Measurements from ENCODE around the gene RPL15.
"Not testable (repeated sequence)": the region's sequence is repeated elsewhere in the genome, so short reads cannot be mapped to it uniquely, and the experiment has no call there.

The RPL15 gene

GRCh38 chr3:23875113-23875725 is 41.7 kb upstream of the RPL15 start:
- TF ChIP-seq Cebpa-rat (IDR thresholded peaks at IDR 0.05), result no peak
- Histone ChIP-seq H3K27ac (no peak overlapping the region), H4K20me1 (peaks cover 80% of the 10 kb centered on the region), H3K27me3 (no peaks in the 10 kb centered on the region), H3K9me3 (peaks cover 35% of the 10 kb centered on the region), H3K36me3 (peaks cover 58% of the 10 kb centered on the region), H3K4me2 (no peak overlapping the region), H3K4me1 (no peaks in the 10 kb centered on the region), H3K9ac (no peak overlapping the region), H3K4me3 (no peak overlapping the region)

GRCh38 chr3:23876923-23877322 is 40.0 kb upstream of the RPL15 start:
- no peak overlapping the region for H3K9ac ChIP-seq
- H3K4me1 ChIP-seq, result peaks cover 5% of the 10 kb centered on the region; the same call in 1 of the 2 replicates
- H4K20me1 ChIP-seq, result peaks cover 96% of the 10 kb centered on the region
- peaks cover 64% of the 10 kb centered on the region for H3K36me3 ChIP-seq
- no peak for TF ChIP-seq Cebpa-rat (IDR thresholded peaks at IDR 0.05)
- no peak overlapping the region for H3K27ac ChIP-seq
- no peak overlapping the region for H3K4me3 ChIP-seq
- no peak overlapping the region for H3K4me2 ChIP-seq
- peaks cover 35% of the 10 kb centered on the region for H3K9me3 ChIP-seq
- no peaks in the 10 kb centered on the region for H3K27me3 ChIP-seq

GRCh38 chr3:23877329-23877980 is 39.5 kb upstream of the RPL15 start:
- Histone ChIP-seq H3K36me3 (peaks cover 69% of the 10 kb centered on the region), H3K27ac (no peak overlapping the region), H3K4me3 (no peak overlapping the region), H4K20me1 (peaks cover 100% of the 10 kb centered on the region), H3K9ac (no peak overlapping the region), H3K27me3 (no peaks in the 10 kb centered on the region), H3K4me2 (no peak overlapping the region), H3K4me1 (peaks cover 5% of the 10 kb centered on the region; the same call in 1 of the 2 replicates), H3K9me3 (peaks cover 41% of the 10 kb centered on the region)
- TF ChIP-seq Cebpa-rat (IDR thresholded peaks at IDR 0.05), result no peak

DNA sequence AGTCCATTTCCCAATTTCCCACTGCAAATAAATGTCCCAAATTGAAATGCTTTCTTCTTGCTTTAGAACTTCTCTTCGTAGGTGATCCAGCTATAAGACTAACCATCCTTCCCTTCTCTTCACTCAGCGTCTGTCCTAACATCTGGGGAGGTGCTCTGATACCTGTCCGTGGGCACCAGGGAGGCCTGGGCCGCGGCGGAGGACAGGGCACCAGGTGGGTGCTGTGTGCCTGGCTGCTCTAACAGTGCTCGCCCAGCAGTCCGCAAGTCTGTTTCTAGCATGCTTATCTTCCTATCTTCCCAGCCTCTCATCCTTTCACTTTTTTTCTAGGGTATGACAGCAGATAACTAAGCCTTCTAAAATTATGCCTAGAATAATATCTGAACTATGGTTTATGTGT is 37.4 kb upstream of the RPL15 start:
- Histone ChIP-seq H3K27ac (no peak overlapping the region), H3K9ac (no peak overlapping the region)

DNA sequence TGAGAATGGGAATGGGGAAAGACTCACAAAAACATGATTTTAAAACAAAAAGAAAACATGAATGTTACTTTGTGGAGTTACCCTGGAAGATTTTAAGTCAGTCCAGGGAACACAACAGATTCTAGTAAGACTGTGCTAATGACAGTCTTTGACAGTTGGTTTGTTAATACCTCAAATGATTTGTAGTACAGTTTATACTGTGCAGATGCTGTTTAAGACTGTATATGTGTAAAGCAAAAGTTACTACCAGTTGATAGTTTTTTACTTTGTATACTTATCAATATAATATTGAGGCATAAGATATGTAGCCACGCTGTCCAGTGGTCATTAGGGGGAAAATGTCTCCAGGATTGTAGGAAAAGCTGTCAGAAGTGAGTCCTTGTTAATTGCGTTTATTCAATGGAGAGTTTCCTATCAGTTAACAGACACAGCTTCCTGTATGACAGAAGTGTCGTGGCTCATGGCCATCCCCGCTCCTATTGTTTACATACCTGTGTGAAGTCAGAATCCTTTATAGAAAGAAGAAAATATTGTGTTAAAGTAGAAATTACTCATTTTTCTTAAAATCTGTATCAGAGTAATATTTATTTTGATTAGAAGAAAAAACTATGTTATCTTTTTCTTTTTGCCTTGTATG is 36.1 kb upstream of the RPL15 start:
- TF ChIP-seq Cebpa-rat (IDR thresholded peaks at IDR 0.05), result no peak
- Histone ChIP-seq H3K27me3 (no peaks in the 10 kb centered on the region), H3K27ac (no peak overlapping the region), H3K4me1 (peaks cover 5% of the 10 kb centered on the region; the same call in 1 of the 2 replicates), H3K4me3 (no peak overlapping the region), H3K9ac (no peak overlapping the region), H3K4me2 (no peak overlapping the region), H3K9me3 (peaks cover 42% of the 10 kb centered on the region), H4K20me1 (peaks cover 100% of the 10 kb centered on the region), H3K36me3 (peaks cover 78% of the 10 kb centered on the region)

More for the DNA sequence above, 37.4 kb upstream of the RPL15 start:
- Histone ChIP-seq H3K9me3 (peaks cover 42% of the 10 kb centered on the region), H3K4me1 (peaks cover 5% of the 10 kb centered on the region; the same call in 1 of the 2 replicates), H3K4me3 (no peak overlapping the region), H3K4me2 (no peak overlapping the region), H4K20me1 (peaks cover 100% of the 10 kb centered on the region), H3K27me3 (no peaks in the 10 kb centered on the region), H3K36me3 (peaks cover 79% of the 10 kb centered on the region)
- no peak for TF ChIP-seq Cebpa-rat (IDR thresholded peaks at IDR 0.05)

GRCh38 chr3:23881993-23882392 is 34.9 kb upstream of the RPL15 start:
- H4K20me1 ChIP-seq, result peaks cover 100% of the 10 kb centered on the region
- H3K4me2 ChIP-seq, H3K27ac ChIP-seq, H3K4me1 ChIP-seq, H3K9ac ChIP-seq, H3K27me3 ChIP-seq, H3K4me3 ChIP-seq: not testable (repeated sequence)
- peaks cover 79% of the 10 kb centered on the region for H3K36me3 ChIP-seq
- H3K9me3 ChIP-seq, result peaks cover 42% of the 10 kb centered on the region

GRCh38 chr3:23882487-23882918 is 34.4 kb upstream of the RPL15 start:
- Histone ChIP-seq H3K27ac (no peak overlapping the region), H3K27me3 (no peaks in the 10 kb centered on the region), H4K20me1 (peaks cover 100% of the 10 kb centered on the region)

DNA sequence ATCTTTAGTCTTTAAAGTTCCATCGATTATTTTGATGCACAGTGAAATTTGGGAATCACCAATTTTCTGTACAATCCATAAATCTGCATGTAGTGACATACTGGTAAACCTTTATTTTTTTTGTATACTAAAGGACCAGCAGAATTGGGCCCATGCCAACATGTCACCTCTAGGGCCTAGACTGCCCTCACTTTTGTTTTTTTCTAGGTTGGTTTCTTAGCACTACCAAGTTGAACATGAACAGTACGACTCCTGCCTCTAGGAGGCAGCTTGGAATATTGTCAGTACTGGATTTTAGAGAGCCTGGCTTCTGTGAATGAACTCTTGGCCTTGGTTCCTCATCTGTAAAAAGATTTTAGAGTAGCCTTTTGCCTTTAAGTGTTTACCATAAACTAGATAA is 32.5 kb upstream of the RPL15 start:
- Histone ChIP-seq H3K9me3 (peaks cover 18% of the 10 kb centered on the region), H3K4me3 (no peak overlapping the region), H3K36me3 (peaks cover 71% of the 10 kb centered on the region), H3K4me1 (peaks cover 5% of the 10 kb centered on the region; the same call in 1 of the 2 replicates), H3K27me3 (no peaks in the 10 kb centered on the region), H3K27ac (no peak overlapping the region), H4K20me1 (peaks cover 100% of the 10 kb centered on the region), H3K9ac (no peak overlapping the region), H3K4me2 (no peak overlapping the region)
- TF ChIP-seq Cebpa-rat (IDR thresholded peaks at IDR 0.05), result no peak

More at GRCh38 chr3:23882487-23882918, 34.4 kb upstream of the RPL15 start:
- peaks cover 37% of the 10 kb centered on the region for H3K9me3 ChIP-seq
- no peak overlapping the region for H3K4me3 ChIP-seq
- no peak overlapping the region for H3K9ac ChIP-seq
- peaks cover 5% of the 10 kb centered on the region; the same call in 1 of the 2 replicates for H3K4me1 ChIP-seq
- no peak overlapping the region for H3K4me2 ChIP-seq
- H3K36me3 ChIP-seq, result peaks cover 74% of the 10 kb centered on the region
- TF ChIP-seq Cebpa-rat (IDR thresholded peaks at IDR 0.05), result no peak

GRCh38 chr3:23885210-23885609 is 31.7 kb upstream of the RPL15 start:
- H3K36me3 ChIP-seq, result peaks cover 73% of the 10 kb centered on the region
- no peak overlapping the region for H3K4me2 ChIP-seq
- H3K27me3 ChIP-seq, result no peaks in the 10 kb centered on the region
- peaks cover 13% of the 10 kb centered on the region; the same call in 1 of the 2 replicates for H3K9me3 ChIP-seq
- H3K27ac ChIP-seq, result no peak overlapping the region
- no peak overlapping the region for H3K4me3 ChIP-seq
- peaks cover 5% of the 10 kb centered on the region; the same call in 1 of the 2 replicates for H3K4me1 ChIP-seq
- no peak for TF ChIP-seq Cebpa-rat (IDR thresholded peaks at IDR 0.05)
- no peak overlapping the region for H3K9ac ChIP-seq
- H4K20me1 ChIP-seq, result peaks cover 100% of the 10 kb centered on the region

DNA sequence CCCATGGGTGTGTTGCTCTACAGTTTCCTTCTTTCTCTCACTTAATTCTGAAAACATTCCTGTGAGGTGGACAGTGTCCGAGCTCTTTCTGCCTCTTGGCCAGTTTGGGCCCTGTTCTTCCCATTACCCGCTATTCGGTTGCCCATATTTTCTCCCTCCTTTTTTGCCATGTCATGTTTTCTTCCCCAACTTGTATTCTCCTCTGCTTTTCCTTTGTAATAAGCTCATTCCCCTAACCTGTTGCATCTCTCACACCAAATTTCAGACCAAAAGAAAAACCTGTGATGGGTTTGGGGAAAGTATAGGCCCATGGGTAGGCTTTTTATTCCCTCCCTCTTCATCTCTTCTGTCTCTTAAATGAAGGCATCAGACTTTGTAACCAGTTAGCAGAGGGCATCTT is 30.6 kb upstream of the RPL15 start:
- H3K9me3 ChIP-seq, result peaks cover 13% of the 10 kb centered on the region; the same call in 1 of the 2 replicates
- H3K9ac ChIP-seq, result no peak overlapping the region
- H3K36me3 ChIP-seq, result peaks cover 81% of the 10 kb centered on the region
- TF ChIP-seq Cebpa-rat (IDR thresholded peaks at IDR 0.05), result no peak
- H3K27ac ChIP-seq, result no peak overlapping the region
- H3K4me3 ChIP-seq, result no peak overlapping the region
- H4K20me1 ChIP-seq, result peaks cover 97% of the 10 kb centered on the region
- no peaks in the 10 kb centered on the region for H3K27me3 ChIP-seq
- no peaks in the 10 kb centered on the region; the same call in 1 of the 2 replicates for H3K4me1 ChIP-seq
- H3K4me2 ChIP-seq, result no peak overlapping the region

Measured in BLaER1 (cell line).